Measurements from ENCODE around the gene RPS6KB2. TPM values are rescaled to one million over a fixed set of nuclear protein-coding genes. Genes with fewer than 3 reads are reported as not detected.
"Not testable (repeated sequence)": the region's sequence is repeated elsewhere in the genome, so short reads cannot be mapped to it uniquely, and the experiment has no call there.

RPS6KB2 gene
- total and polyA plus RNA-seq, 10 donors: 39.5 to 95.0 (median 55.3) TPM

- Histone ChIP-seq H3K27ac (peak within 1 kb of the TSS; percentile 71 to 98 (median 92)), H3K9me3 (no peaks in the 10 kb centered on the region), H3K27me3 (replicated peaks in 1 of 7) (no peaks in the 10 kb centered on the region), H3K4me1 (peaks cover 22 to 62% (median 55%) of the 10 kb centered on the region in 6 donors), H3K4me3 (peak within 1 kb of the TSS; percentile 94 to 99 (median 95)), H3K36me3 (peaks cover 0 to 11% (median 0%) of the 10 kb centered on the region in 6 donors)
- 0 to 1% (median 0%) methylated on average over 26 to 76 of the region's 76 CpGs for WGBS, 5 donors
- DNase-seq: peak; percentile 99
- intact Hi-C loops (cut with DNase I; ENCODE audit: low total_unique reads): no loop called here
- TF ChIP-seq POLR2AphosphoS5 (IDR thresholded peaks at IDR 0.05): peak; percentile 93 to 96 (median 96)
- TF ChIP-seq CTCF (IDR thresholded peaks at IDR 0.05 in 8 of 11, conservative IDR thresholded peaks at IDR 0.05 in 3 of 11): peak in 10 of 11 experiments; percentile 19 to 73 (median 64)
- TF ChIP-seq POLR2A (IDR thresholded peaks at IDR 0.05): peak in 1 of 3 donors; percentile 54
Measured at GRCh38 chr11:67468759-67469507, 40.6 kb downstream of the RPS6KB2 start, which contains the start of gene TMEM134. Gene TMEM134 (minus strand): TSS chr11:67469251. CDS start chr11:67469192, 59 bp downstream.

GRCh38 chr11:67469508-67469811 is 41.2 kb downstream of the RPS6KB2 start:
- no peaks in the 10 kb centered on the region for H3K9me3 ChIP-seq
- peaks cover 0 to 11% (median 0%) of the 10 kb centered on the region in 6 donors for H3K36me3 ChIP-seq
- 16 to 24% (median 20%) methylated on average over 9 of the region's 9 CpGs for WGBS, 5 donors
- peak overlapping the region; percentile 71 to 98 (median 92) for H3K27ac ChIP-seq
- DNase-seq: no peak
- TF ChIP-seq POLR2AphosphoS5 (IDR thresholded peaks at IDR 0.05): no peak
- TF ChIP-seq CTCF (IDR thresholded peaks at IDR 0.05 in 8 of 11, conservative IDR thresholded peaks at IDR 0.05 in 3 of 11): peak in 2 of 11 experiments; percentile 4 to 29
- H3K4me3 ChIP-seq: peak overlapping the region; percentile 94 to 99 (median 95)
- H3K27me3 ChIP-seq (replicated peaks in 1 of 7): no peaks in the 10 kb centered on the region
- peaks cover 17 to 56% (median 49%) of the 10 kb centered on the region in 6 donors for H3K4me1 ChIP-seq
- intact Hi-C loops (cut with DNase I; ENCODE audit: low total_unique reads): no loop called here

- Histone ChIP-seq H3K27ac (no peak overlapping the region), H3K27me3 (replicated peaks in 1 of 7) (no peaks in the 10 kb centered on the region), H3K4me3 (no peak overlapping the region), H3K36me3 (peaks cover 0 to 11% (median 0%) of the 10 kb centered on the region in 6 donors), H3K4me1 (peaks cover 12 to 48% (median 42%) of the 10 kb centered on the region in 6 donors), H3K9me3 (no peaks in the 10 kb centered on the region)
- 76 to 86% (median 76%) methylated on average over 8 of the region's 8 CpGs for WGBS, 5 donors
- DNase-seq: no peak
- intact Hi-C loops (cut with DNase I; ENCODE audit: low total_unique reads): no loop called here
- TF ChIP-seq POLR2A (IDR thresholded peaks at IDR 0.05) (no peak), POLR2AphosphoS5 (IDR thresholded peaks at IDR 0.05) (no peak), CTCF (IDR thresholded peaks at IDR 0.05 in 8 of 11, conservative IDR thresholded peaks at IDR 0.05 in 3 of 11) (no peak)
Measured at GRCh38 chr11:67470337-67471002, 42.2 kb downstream of the RPS6KB2 start.

GRCh38 chr11:67472882-67473281 is 44.6 kb downstream of the RPS6KB2 start:
- Histone ChIP-seq H3K9me3 (no peaks in the 10 kb centered on the region), H3K4me1 (peaks cover 6 to 24% (median 19%) of the 10 kb centered on the region in 6 donors), H3K36me3 (no peaks in the 10 kb centered on the region), H3K27ac (no peak overlapping the region), H3K4me3 (no peak overlapping the region), H3K27me3 (replicated peaks in 1 of 7) (no peaks in the 10 kb centered on the region)
- no peak for DNase-seq
- TF ChIP-seq POLR2AphosphoS5 (IDR thresholded peaks at IDR 0.05) (no peak), POLR2A (IDR thresholded peaks at IDR 0.05) (no peak), CTCF (IDR thresholded peaks at IDR 0.05 in 8 of 11, conservative IDR thresholded peaks at IDR 0.05 in 3 of 11) (no peak)
- intact Hi-C loops (cut with DNase I; ENCODE audit: low total_unique reads): no loop called here
- 77 to 90% (median 84%) methylated on average over 7 of the region's 7 CpGs for WGBS, 5 donors

GRCh38 chr11:67476692-67477091 is 48.4 kb downstream of the RPS6KB2 start:
- intact Hi-C loops (cut with DNase I; ENCODE audit: low total_unique reads); H3K36me3 ChIP-seq; H3K27ac ChIP-seq; H3K27me3 ChIP-seq (replicated peaks in 1 of 7); DNase-seq; H3K9me3 ChIP-seq; H3K4me1 ChIP-seq; H3K4me3 ChIP-seq: not testable (repeated sequence)
- WGBS, 5 donors: 77 to 92% (median 85%) methylated on average over 10 of the region's 10 CpGs

GRCh38 chr11:67477344-67478050 is 49.2 kb downstream of the RPS6KB2 start:
- H3K4me3 ChIP-seq; H3K27me3 ChIP-seq (replicated peaks in 1 of 7); DNase-seq; H3K36me3 ChIP-seq; H3K9me3 ChIP-seq; H3K4me1 ChIP-seq; H3K27ac ChIP-seq; intact Hi-C loops (cut with DNase I; ENCODE audit: low total_unique reads): not testable (repeated sequence)
- 75 to 84% (median 83%) methylated on average over 12 to 15 of the region's 16 CpGs for WGBS, 5 donors

Data from spleen (tissue), 11 donors.